Mononuclear cell (primary cell): ENCODE data around the gene RAD51B. TPM values are rescaled to one million over a fixed set of nuclear protein-coding genes. Genes with fewer than 3 reads are reported as not detected.

ENCODE experiments used
- H3K27me3 ChIP-seq: 2 replicates; pipeline ENCODE4 v1.6.0; 2011; ENCODE audit warnings: low read length, control low read depth; ENCODE audit not compliant: insufficient read depth
- H3K4me1 ChIP-seq: 2 replicates; pipeline ENCODE4 v1.5.1; 2011; ENCODE audit warnings: mild to moderate bottlenecking, low read length, control low read depth; ENCODE audit not compliant: insufficient read depth
- H3K4me3 ChIP-seq: 2 replicates; pipeline ENCODE4 v1.5.1; 2011; ENCODE audit warnings: mild to moderate bottlenecking, low read length, moderate library complexity
- H3K9me3 ChIP-seq: 2 replicates; pipeline ENCODE4 v1.5.1; 2011; ENCODE audit warnings: low read depth, mild to moderate bottlenecking, control low read depth, low read length
- total RNA-seq: library from RNA; depleted of rRNA; stranded (reverse); fragments of >200 nt; gene quantifications from one replicate; pipeline ENCODE4 v1.2.3, GENCODE V29; 2012

Gene RAD51B
- total RNA-seq, 1 donor, result 21.4 TPM

DNA sequence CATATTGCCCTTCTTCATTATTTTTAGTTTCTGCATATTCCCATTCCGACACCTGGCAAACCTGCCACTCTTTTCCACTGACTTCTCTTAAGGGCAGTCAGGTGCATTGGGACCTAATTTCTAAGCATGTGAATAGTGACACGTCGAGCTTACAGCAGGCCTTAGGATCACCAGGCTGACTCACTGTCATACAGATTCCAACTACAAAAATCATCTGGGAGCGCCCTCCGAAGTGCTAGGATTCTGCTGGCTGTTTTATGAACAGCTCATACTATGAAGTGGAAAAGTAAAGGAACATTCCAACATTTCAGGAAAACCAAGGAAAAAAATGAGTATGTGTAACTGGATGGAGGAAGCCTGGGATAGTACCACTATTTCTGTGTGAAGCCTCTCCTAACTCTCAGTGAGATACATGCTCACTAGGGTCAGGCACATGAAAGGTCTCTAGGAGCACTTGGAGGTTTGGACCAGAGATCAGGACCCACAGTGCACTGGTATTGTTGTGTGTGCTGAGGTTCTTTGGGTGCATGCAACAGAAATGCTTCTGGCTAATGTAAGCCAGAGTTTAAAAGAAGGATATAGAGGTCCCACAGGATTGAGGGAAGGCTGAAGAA, 715.9 kb downstream of the RAD51B start:
- no peaks in the 10 kb centered on the region for H3K27me3 ChIP-seq
- no peak overlapping the region for H3K4me3 ChIP-seq
- H3K4me1 ChIP-seq, result no peaks in the 10 kb centered on the region
- H3K9me3 ChIP-seq, result peaks cover 14% of the 10 kb centered on the region

DNA sequence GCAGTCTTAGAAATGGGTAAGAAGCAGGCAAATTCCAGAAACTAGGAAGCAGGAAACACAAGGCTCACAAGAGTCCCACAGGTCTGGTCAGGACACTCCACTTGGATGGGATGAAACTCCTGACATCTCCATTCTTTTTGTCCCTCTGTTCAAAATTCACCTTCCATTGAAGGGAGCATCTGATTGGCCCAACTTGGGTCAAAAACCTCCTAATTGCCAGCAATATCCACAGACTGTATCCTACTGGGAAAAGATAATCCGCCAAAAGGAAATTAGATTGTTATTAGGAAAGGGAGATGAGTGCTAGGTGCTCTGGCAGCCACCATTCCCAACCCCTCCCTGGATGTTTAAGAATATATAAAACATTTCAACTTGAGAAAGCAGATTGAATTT, 716.4 kb downstream of the RAD51B start:
- Histone ChIP-seq H3K4me3 (no peak overlapping the region), H3K4me1 (no peaks in the 10 kb centered on the region), H3K27me3 (no peaks in the 10 kb centered on the region)

DNA sequence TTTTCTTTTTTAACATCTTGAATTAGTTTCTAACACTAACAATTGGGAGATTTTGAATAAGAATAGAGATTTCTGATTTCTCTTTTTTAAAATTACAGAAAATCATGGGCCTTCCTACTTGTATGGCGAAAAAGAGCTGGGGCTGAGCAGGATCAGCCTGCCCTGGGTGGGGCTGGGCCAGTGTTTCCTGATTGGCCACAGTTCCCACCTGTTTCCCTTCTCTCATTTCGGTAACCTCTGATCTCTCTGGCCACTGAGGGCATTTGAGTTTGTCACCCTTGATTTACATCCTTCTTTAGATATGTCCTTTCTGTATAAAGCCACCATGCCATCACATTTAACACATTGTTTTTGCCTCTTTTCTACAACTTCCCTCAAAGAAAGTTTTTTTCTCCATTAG, 719.1 kb downstream of the RAD51B start:
- H3K4me1 ChIP-seq, result no peaks in the 10 kb centered on the region
- H3K9me3 ChIP-seq, result no peaks in the 10 kb centered on the region
- no peak overlapping the region for H3K4me3 ChIP-seq
- H3K27me3 ChIP-seq, result no peaks in the 10 kb centered on the region

More for the DNA sequence above, 716.4 kb downstream of the RAD51B start:
- H3K9me3 ChIP-seq, result peaks cover 9% of the 10 kb centered on the region

DNA sequence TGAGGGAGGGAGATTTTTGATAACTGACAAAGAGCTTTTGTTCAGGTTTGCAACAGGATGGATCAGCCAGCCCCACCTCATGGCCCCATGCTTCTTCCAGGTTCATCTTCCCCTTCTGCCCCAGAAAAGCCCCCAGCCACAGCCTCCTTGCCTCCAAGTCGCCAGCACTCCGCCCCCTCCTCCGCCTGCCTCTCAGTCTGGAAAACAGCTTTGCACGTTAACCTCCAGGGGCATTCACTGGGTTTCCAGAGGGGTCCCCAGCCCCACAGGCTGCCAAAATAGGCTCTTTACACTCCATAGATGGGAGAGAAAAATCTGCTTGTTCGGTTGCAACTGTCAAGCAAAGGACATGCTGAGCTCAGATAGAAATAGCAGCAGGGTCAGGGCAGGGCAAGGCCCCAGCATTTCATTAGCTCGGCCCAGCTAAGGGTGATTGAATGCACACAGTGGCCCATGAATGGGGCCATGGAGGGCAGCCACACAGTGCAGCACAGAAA, 719.7 kb downstream of the RAD51B start:
- no peaks in the 10 kb centered on the region for H3K4me1 ChIP-seq
- no peaks in the 10 kb centered on the region for H3K9me3 ChIP-seq
- no peaks in the 10 kb centered on the region for H3K27me3 ChIP-seq
- no peak overlapping the region for H3K4me3 ChIP-seq

DNA sequence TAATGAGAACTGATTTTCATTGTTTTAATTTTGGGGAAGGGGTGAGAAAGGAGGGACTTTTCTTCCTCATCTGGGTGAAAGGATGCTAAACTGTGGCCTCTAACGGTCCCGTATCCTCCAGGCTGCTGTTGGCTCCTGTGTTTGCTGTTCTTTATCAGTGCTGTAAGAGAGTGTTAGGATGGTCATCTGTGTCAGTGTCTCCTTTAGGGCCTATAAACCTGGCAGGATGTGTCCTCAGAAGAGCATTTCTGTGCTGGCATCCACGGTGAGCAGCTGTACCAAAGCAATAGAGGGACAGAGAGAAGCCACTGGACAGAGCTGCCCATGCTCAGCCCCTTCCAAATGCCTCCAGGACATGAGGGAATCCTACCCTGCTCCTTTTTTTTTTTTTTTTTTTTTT, 720.2 kb downstream of the RAD51B start:
- Histone ChIP-seq H3K27me3 (no peaks in the 10 kb centered on the region), H3K9me3 (no peaks in the 10 kb centered on the region), H3K4me3 (no peak overlapping the region), H3K4me1 (no peaks in the 10 kb centered on the region)

DNA sequence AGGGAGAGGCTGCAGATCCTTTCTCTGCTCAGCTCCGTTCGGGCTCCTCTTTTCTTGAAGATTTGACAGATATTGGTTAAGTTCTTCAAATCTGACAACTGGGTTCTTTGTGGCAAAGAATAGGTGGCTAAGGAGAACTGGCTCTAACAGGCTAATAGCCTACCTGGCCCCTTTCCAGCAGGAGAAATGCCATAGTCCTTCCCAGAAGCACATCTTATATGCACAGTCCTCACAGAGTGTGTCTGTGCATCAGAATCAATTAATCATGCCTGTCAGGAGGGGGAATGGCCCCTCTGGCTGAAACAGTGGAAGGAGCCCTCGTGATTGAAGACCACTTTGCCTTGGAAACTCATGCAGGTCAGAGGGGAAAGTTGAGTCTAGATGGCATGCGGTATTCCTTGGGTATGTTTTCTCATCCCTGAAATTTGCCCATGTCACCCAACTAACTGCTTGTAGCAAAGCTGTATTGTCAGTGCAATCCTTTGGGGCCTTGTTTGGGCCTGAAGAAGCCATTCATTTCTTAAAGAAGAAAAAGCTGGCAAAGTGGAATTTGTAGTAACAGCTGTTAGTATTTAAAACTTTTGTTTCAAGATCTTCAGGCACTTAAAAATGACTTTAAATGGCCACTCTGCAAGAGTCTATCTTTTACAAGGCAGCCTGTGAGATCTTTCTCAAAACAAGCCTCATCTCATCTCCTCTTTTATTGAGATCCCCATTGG, 721.8 kb downstream of the RAD51B start:
- Histone ChIP-seq H3K27me3 (no peaks in the 10 kb centered on the region), H3K9me3 (no peaks in the 10 kb centered on the region), H3K4me3 (no peak overlapping the region), H3K4me1 (no peaks in the 10 kb centered on the region)

DNA sequence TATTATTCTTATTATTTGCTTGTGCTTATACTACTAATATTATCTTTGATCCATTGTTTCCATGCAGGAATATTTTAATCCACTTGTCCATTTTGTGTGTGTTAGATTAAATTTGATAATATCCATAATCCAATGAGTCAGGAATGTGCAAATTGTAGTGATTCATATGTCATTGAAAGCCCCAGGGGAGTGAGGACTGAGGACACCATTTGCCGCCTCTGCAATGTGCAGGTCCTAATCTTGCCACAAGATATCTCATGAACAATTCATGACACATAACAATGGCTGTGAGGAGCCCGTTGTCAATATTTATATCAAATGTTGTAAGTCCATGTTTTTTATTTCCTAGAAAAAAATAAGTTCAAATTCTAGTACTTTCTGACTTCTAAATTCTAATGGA, 722.8 kb downstream of the RAD51B start:
- H3K4me3 ChIP-seq, result no peak overlapping the region
- no peaks in the 10 kb centered on the region for H3K9me3 ChIP-seq
- H3K4me1 ChIP-seq, result no peaks in the 10 kb centered on the region
- no peaks in the 10 kb centered on the region for H3K27me3 ChIP-seq

DNA sequence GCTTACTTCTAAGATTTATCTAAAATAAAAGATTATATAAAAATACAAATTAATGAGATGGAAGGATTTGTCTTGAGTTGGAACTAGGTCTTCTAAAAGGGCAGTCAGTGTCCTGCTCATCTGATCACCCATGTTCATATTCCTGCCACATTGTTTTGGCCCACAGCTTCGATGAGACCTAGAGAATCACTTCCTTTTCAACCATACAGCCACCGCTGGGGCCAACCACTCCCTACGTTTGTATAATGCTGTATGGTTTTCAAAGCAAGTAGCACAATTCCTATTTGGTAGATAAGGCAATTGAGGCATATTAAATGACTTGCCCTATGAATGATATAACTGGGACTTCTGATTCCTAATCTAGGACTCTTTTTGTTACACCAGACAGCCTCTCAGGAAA, 723.9 kb downstream of the RAD51B start:
- Histone ChIP-seq H3K9me3 (no peaks in the 10 kb centered on the region), H3K27me3 (no peaks in the 10 kb centered on the region), H3K4me1 (no peaks in the 10 kb centered on the region), H3K4me3 (no peak overlapping the region)

DNA sequence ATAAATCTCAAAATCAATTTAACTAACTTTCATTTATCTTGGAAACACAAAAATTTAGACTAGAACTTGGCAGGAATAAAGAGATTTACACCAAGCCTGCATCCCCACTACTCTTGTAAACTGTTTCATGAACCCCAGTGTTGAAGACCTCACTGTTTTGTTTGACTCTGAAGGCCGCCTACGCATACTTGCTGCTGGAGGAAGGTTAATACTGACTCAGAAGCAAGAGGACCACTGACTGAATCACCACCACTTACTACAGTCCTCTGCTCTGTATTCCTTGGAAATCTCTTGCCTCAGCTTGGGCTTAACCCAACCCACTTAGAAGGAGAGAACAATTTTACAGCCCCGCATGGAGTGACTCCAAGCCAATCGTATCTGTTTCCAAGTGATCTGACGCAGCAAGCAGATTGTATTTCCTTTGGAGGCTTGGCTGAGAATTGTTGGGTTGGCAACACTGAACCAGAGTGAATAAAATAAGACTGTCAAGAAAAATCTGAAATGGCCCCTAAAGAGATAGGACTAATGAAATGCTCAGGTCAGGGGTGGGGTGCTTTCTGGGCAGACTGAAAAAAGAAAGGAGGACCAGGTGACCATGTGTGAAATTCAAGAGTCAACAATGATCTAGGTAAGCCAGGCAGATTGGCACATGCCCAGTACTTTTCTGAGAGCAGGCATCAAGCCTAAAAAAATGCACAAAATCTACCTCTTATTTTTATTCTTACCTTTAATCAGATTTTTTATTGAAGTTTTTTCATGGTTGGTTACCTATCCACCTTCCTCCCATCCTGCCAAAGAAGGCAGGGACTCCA, 724.7 kb downstream of the RAD51B start:
- Histone ChIP-seq H3K4me3 (no peak overlapping the region), H3K4me1 (no peaks in the 10 kb centered on the region), H3K27me3 (no peaks in the 10 kb centered on the region), H3K9me3 (no peaks in the 10 kb centered on the region)

DNA sequence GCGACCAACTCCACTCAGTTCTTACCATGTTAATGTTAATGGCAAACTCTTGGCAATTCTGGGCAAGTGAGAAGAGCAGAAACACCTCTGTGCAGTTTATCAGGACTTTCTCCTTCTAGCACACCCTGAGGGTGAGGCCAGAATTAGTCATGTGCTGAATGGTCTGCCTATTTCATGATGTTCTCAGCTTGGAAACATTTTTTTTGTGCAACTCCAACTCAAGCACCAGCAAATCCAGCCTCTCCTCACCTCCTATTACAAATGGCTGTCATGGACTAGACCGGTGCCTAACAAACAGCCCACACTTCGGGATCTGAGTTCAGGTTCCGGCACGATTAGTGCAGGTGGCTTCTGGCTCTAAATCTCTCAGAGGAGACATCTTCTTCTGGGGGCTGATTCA, 727.3 kb downstream of the RAD51B start:
- Histone ChIP-seq H3K4me3 (no peak overlapping the region), H3K27me3 (no peaks in the 10 kb centered on the region), H3K9me3 (no peaks in the 10 kb centered on the region), H3K4me1 (peaks cover under 1% of the 10 kb centered on the region)

DNA sequence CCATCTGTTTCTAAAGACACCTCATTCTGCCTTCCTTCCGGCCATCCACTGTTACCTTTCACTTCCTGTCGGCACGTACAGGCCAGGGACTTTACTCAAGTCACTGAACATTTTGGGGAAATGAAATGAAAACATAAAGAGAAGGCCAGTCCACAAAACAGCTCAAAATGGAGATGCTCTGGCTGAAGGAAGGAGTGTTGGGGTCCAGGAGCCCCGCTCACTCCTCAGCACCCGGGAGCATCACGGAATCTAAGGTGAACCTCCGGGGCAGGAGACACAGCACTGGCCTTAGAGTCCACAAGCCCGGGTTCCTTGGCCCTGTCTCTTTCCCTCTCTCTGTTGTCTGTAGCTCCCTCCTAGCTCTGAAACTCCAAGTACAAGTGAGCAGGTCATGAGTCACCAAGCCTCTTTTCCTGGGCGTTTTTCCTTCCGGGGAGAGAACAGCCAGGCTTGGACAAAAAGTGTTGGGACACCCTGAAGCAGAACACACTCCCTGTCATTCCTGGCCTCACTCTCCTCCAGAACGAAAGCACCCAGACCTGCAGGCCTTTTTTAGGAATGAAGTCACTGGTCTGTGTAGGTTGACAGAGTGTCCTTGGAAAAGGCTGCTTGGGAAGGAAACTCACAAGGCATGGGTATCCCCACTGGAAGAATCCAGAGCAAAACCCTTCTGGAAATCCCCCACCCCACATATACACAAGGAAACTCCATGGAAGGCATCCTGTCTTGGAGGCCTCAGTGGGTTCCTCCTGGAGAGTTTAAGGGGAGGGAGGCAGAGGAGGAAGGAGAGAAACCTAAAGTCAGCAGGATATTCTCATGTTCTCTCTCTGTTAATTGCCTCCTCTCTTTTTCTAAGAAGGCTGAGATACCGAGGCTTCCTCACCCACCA, 728.0 kb downstream of the RAD51B start:
- H3K27me3 ChIP-seq, result no peaks in the 10 kb centered on the region
- peaks cover 8% of the 10 kb centered on the region for H3K4me1 ChIP-seq
- no peaks in the 10 kb centered on the region for H3K9me3 ChIP-seq
- no peak overlapping the region for H3K4me3 ChIP-seq

DNA sequence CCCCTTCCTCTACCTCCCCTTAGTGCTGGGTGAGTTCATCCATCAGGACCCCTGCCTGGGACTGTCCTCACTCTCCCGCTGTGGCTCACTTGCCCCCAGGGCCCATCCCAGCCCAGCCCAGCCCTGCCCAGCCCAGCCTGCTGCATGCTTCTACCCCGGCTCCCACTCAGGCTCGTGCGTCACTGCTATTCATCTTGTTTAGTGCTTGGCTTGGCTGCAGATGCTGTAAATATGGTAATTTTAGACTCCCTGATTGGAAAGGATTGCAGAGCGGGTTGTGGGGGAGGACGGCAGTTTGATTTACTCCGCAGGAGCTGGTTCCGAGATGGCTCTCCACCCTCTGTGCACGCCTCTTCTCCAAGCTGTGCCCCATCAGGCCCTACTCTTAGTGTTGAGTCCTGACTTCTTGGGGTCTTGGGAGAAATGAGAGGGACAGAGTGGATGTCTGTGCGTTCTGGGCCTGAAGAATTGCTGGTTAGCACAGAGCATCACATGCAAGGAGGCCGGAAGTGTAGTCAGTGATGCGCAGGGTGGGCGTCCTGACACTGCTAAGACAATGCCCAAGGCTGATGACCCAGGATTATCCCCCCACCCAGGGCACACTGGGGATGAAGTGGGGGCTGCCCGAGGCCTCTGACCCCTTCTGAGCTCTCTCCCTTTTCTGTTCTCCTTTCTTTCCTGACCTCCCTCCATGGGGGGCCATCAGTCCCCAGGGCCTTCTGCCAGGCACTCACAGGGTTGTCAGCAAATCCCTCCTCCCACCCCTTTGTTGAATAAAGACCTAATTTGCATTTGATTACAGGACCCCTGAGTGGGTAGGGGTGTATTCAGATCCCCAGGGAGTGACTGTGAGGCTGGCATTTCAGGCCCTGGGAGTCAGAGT, 728.9 kb downstream of the RAD51B start:
- Histone ChIP-seq H3K27me3 (no peaks in the 10 kb centered on the region), H3K4me3 (no peak overlapping the region), H3K9me3 (no peaks in the 10 kb centered on the region), H3K4me1 (peaks cover 15% of the 10 kb centered on the region)

DNA sequence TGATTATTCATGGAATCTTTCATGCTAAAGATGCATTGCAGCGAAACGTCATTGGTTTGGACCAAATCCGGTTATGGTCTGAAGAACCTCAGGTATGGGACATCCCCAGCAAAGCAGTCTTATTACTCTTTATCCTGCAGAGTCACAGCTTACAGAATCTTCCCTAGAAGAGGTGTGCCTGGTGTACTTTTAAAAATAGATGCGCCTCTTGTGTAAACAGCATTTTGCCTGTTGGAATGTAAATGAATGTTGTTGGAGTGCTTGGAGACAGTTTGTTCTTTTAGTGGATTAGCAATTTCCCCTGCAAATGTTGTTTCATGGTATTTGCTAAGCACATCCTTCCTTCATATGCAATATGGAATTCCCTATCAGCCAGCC, 730.7 kb downstream of the RAD51B start:
- H3K9me3 ChIP-seq, result no peaks in the 10 kb centered on the region
- H3K4me3 ChIP-seq, result no peak overlapping the region
- H3K27me3 ChIP-seq, result no peaks in the 10 kb centered on the region
- peaks cover 16% of the 10 kb centered on the region for H3K4me1 ChIP-seq
